Panc1 (cell line): ENCODE measurements around the gene CEP128. TPM values are rescaled to one million over a fixed set of nuclear protein-coding genes. Genes with fewer than 3 reads are reported as not detected.

Experiments used
- ATAC-seq: fragments of 200-7000 bp; cut with Tn5 transposase; 2 replicates; pipeline ENCODE4 v1.9.1; 2020; ENCODE audit warnings: mild to moderate bottlenecking, moderate library complexity
- BruUV-seq: library from RNA; stranded (reverse); fragments of 400-500 nt; replicated peaks from 2 replicates; lab custom pipeline; 2021; lab: Mats Ljungman, UMichigan
- CTCF ChIA-PET: fragments of 300-600 bp; sonication (Branson Sonifier 250); formaldehyde crosslinking; loops from one replicate; lab custom pipeline; 2022; ENCODE audit warnings: antibody characterized with exemption; lab: Charles Lee
- POLR2A ChIA-PET: fragments of 300-600 bp; sonication (Branson Sonifier 250); formaldehyde crosslinking; loops from one replicate; lab custom pipeline; 2022; ENCODE audit warnings: antibody characterized with exemption; lab: Charles Lee
- DNase-seq: peaks from one replicate; pipeline ENCODE4 v3.0.0-alpha.2; 2010; ENCODE audit warnings: low read depth, low spot score
- H3K27ac ChIP-seq: 2 replicates; pipeline ENCODE4 v1.5.1; 2011; ENCODE audit warnings: mild to moderate bottlenecking, low read length, inconsistent platforms
- H3K27me3 ChIP-seq: fragments of 200-500 bp; sonication (Bioruptor generic); 2 replicates; pipeline ENCODE4 v1.6.0; 2014; ENCODE audit warnings: low read length, inconsistent platforms; ENCODE audit not compliant: control insufficient read depth, insufficient read depth
- H3K36me3 ChIP-seq: fragments of 200-500 bp; sonication (Bioruptor generic); 2 replicates; pipeline ENCODE4 v1.5.1; 2014; ENCODE audit warnings: inconsistent platforms, mild to moderate bottlenecking, low read length, moderate library complexity; ENCODE audit not compliant: control insufficient read depth, insufficient read depth
- H3K4me1 ChIP-seq: 2 replicates; pipeline ENCODE4 v1.5.1; 2011; ENCODE audit warnings: inconsistent platforms, mild to moderate bottlenecking, low read length, moderate library complexity; ENCODE audit not compliant: control insufficient read depth, insufficient read depth
- H3K4me3 ChIP-seq, 2 experiments: 2 replicates each; pipeline ENCODE4 v1.5.1; 2011 to 2012; ENCODE audit warnings: low read depth in 2 of 2, low read length in 2 of 2, mild to moderate bottlenecking in 2 of 2, inconsistent platforms in 1 of 2, moderate library complexity in 1 of 2
- H3K9me3 ChIP-seq: fragments of 200-500 bp; sonication (Bioruptor generic); 2 replicates; pipeline ENCODE4 v1.5.1; 2014; ENCODE audit warnings: low read depth, mild to moderate bottlenecking, inconsistent platforms, low read length, moderate library complexity; ENCODE audit not compliant: control insufficient read depth, insufficient read depth
- POLR2AphosphoS5 ChIP-seq: IDR thresholded peaks from 2 replicates; pipeline ENCODE4 v1.6.1; 2012; ENCODE audit warnings: mild to moderate bottlenecking, low read depth, low read length, moderate library complexity
- SIN3A ChIP-seq: IDR thresholded peaks from 2 replicates; pipeline ENCODE4 v1.6.1; 2012; ENCODE audit warnings: low read depth, mild to moderate bottlenecking, low read length, moderate library complexity, borderline replicate concordance; ENCODE audit not compliant: insufficient read depth
- TCF7L2 ChIP-seq: IDR thresholded peaks from 2 replicates; pipeline ENCODE4 v1.6.1; 2011; ENCODE audit warnings: mild to moderate bottlenecking, low read depth, low read length, inconsistent platforms
- in situ Hi-C: cut with HindIII; loops from 2 replicates; pipeline ENCODE4 v1.10.0; 2016; ENCODE audit warnings: low sequenced_read_pairs, low pct_unique_long_range_greater_than_20kb
- intact Hi-C: fragments of 100-400 bp; cut with micrococcal nuclease; formaldehyde crosslinking; loops from one replicate; pipeline ENCODE4 v1.10.0; 2022; ENCODE audit not compliant: unreplicated experiment
- total RNA-seq: library from RNA; stranded (reverse); gene quantifications from one replicate; pipeline ENCODE4 v1.2.1, GENCODE V29; 2021; ENCODE audit not compliant: unreplicated experiment
- TF ChIP-seq, protein P1 (sequence below): fragments of 450-650 bp; IDR thresholded peaks from 2 replicates; pipeline ENCODE4 v1.5.1; 2017; ENCODE audit warnings: mild to moderate bottlenecking
- TF ChIP-seq, protein P2 (sequence below), 2 experiments: IDR thresholded peaks; 2 replicates each; pipeline ENCODE4 v1.6.1; 2011 to 2012; ENCODE audit warnings: low read depth in 2 of 2, control low read depth in 1 of 2, low read length in 1 of 2, mild to moderate bottlenecking in 1 of 2, moderate library complexity in 1 of 2; ENCODE audit not compliant: insufficient read depth in 1 of 2

The CEP128 gene
- total RNA-seq, 1 experiment from 2014 or later: 9.3 TPM

DNA sequence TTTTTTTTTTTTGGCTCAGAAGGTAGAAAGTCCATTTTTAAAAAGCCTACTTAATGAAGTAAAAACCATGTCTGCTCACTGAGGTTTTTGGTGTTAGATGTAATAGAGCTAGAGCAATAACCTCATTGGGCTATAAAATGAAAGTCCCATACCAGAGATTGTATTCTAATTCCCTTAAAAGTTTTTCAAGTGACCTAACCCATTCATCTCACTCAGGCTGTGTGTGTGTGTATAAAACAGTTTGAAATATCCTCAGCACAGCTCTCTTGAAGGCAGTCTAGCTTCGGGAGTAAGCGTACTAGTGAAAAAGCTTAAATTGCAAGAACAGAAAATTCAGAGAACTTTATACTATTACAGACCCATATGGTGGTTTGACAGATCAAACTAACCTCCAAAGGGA, 313.8 kb downstream of the CEP128 start:
- Histone ChIP-seq H3K9me3 (no peaks in the 10 kb centered on the region), H3K36me3 (no peaks in the 10 kb centered on the region), H3K4me1 (no peaks in the 10 kb centered on the region), H3K4me3 (no peak overlapping the region), H3K27me3 (no peaks in the 10 kb centered on the region), H3K27ac (no peak overlapping the region)
- ATAC-seq: no peak
- intact Hi-C loops (no loop called here), in situ Hi-C loops (no loop called here)
- TF ChIP-seq POLR2AphosphoS5: no peak
- TF ChIP-seq TCF7L2: no peak
- TF ChIP-seq, protein P1, sequence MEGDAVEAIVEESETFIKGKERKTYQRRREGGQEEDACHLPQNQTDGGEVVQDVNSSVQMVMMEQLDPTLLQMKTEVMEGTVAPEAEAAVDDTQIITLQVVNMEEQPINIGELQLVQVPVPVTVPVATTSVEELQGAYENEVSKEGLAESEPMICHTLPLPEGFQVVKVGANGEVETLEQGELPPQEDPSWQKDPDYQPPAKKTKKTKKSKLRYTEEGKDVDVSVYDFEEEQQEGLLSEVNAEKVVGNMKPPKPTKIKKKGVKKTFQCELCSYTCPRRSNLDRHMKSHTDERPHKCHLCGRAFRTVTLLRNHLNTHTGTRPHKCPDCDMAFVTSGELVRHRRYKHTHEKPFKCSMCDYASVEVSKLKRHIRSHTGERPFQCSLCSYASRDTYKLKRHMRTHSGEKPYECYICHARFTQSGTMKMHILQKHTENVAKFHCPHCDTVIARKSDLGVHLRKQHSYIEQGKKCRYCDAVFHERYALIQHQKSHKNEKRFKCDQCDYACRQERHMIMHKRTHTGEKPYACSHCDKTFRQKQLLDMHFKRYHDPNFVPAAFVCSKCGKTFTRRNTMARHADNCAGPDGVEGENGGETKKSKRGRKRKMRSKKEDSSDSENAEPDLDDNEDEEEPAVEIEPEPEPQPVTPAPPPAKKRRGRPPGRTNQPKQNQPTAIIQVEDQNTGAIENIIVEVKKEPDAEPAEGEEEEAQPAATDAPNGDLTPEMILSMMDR: no peak
- TF ChIP-seq, protein P2, sequence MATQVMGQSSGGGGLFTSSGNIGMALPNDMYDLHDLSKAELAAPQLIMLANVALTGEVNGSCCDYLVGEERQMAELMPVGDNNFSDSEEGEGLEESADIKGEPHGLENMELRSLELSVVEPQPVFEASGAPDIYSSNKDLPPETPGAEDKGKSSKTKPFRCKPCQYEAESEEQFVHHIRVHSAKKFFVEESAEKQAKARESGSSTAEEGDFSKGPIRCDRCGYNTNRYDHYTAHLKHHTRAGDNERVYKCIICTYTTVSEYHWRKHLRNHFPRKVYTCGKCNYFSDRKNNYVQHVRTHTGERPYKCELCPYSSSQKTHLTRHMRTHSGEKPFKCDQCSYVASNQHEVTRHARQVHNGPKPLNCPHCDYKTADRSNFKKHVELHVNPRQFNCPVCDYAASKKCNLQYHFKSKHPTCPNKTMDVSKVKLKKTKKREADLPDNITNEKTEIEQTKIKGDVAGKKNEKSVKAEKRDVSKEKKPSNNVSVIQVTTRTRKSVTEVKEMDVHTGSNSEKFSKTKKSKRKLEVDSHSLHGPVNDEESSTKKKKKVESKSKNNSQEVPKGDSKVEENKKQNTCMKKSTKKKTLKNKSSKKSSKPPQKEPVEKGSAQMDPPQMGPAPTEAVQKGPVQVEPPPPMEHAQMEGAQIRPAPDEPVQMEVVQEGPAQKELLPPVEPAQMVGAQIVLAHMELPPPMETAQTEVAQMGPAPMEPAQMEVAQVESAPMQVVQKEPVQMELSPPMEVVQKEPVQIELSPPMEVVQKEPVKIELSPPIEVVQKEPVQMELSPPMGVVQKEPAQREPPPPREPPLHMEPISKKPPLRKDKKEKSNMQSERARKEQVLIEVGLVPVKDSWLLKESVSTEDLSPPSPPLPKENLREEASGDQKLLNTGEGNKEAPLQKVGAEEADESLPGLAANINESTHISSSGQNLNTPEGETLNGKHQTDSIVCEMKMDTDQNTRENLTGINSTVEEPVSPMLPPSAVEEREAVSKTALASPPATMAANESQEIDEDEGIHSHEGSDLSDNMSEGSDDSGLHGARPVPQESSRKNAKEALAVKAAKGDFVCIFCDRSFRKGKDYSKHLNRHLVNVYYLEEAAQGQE (IDR thresholded peaks at IDR 0.05; ENCODE audit: insufficient read depth in 1 of 2, low read depth in 2 of 2, low read length in 1 of 2): no peak
- no peak for TF ChIP-seq SIN3A
- ChIA-PET CTCF (no interaction called here), POLR2A (no interaction called here)
- no peak for DNase-seq
- no TSS peak for BruUV-seq

DNA sequence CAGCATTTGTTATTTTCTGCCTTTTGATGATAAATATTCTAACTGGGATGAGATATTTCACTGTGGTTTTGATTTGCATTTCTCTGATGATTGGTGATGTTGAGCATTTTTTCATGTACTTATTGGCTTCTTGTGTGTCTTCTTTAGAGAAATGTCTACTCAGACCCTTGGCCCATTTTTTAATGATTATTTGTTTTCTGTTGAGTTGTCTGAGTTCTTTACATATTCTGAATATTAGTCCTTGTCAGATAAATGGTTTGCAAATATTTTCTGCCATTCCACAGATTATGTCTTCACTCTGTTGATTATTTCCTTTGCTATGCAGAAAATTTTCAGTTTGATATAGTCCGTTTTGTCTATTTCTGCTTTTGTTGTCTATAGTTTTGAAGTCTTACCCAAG, 317.0 kb downstream of the CEP128 start:
- no peaks in the 10 kb centered on the region for H3K9me3 ChIP-seq
- H3K4me3 ChIP-seq: no peak overlapping the region
- H3K27ac ChIP-seq: no peak overlapping the region
- no TSS peak for BruUV-seq
- POLR2A ChIA-PET: no interaction called here
- CTCF ChIA-PET: no interaction called here
- no peaks in the 10 kb centered on the region for H3K4me1 ChIP-seq
- DNase-seq: no peak
- H3K27me3 ChIP-seq: no peaks in the 10 kb centered on the region
- in situ Hi-C loops: no loop called here
- H3K36me3 ChIP-seq: no peaks in the 10 kb centered on the region
- TF ChIP-seq, protein P2 (IDR thresholded peaks at IDR 0.05; ENCODE audit: insufficient read depth in 1 of 2, low read depth in 2 of 2, low read length in 1 of 2): no peak
- ATAC-seq: no peak
- intact Hi-C loops: no loop called here
